GM19238 (cell line): ENCODE measurements around the gene PRPF40B.

ENCODE experiments used
- DNase-seq: peaks from one replicate; pipeline ENCODE4 v3.0.0; 2011; ENCODE audit warnings: low spot score; ENCODE audit not compliant: insufficient read length

The PRPF40B gene

GRCh38 chr12:49635656-49636055 lies 12.3 kb downstream of the PRPF40B start:
- DNase-seq = no peak

DNA sequence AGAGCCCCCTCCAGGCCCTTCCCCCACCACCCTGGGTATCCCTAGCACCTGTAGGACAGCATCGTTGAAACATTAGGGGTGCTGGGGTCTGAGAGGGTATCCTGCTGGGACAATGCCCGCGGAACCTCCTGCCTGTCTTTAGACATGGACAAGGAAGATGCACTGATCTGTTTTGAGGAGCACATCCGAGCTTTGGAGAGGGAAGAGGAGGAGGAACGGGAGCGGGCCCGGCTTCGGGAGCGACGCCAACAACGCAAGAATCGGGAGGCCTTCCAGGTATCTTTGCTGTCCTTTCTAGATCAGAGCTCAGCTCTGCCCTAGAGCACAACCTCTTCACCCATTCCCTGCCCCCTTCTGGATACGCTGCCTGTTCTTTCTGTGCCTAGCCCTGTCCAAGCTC lies 13.2 kb downstream of the PRPF40B start:
- no peak for DNase-seq

- DNase-seq = peak; percentile 72
These were observed 13.8 kb downstream of the PRPF40B start for GRCh38 chr12:49636979-49637755.

DNA sequence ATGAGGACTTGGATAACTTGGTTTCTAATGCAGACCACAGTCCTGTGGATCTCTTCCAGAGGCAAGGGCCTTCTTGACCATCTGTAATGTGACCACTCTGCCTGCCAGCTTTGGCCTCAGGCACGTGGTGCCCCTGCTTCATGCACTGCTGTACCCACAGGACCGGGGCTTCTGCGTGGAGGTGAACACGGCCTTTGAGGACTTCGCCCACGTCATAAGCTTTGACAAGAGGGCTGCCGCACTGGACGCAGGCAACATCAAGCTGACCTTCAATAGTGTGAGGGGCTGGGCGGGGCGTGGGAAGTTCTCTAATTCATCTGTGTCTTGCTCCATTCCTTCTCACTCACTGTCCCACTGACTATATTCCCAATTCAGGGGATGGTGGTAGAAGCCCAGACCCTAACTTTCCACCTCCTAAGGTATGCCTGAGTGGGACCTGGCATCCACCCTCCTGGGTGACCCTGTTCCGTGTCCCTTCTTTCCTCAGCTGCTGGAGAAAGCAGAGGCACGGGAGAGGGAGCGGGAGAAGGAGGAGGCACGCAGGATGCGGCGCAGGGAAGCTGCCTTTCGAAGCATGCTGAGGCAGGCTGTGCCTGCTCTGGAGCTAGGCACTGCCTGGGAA lies 18.5 kb downstream of the PRPF40B start:
- DNase-seq = no peak

DNA sequence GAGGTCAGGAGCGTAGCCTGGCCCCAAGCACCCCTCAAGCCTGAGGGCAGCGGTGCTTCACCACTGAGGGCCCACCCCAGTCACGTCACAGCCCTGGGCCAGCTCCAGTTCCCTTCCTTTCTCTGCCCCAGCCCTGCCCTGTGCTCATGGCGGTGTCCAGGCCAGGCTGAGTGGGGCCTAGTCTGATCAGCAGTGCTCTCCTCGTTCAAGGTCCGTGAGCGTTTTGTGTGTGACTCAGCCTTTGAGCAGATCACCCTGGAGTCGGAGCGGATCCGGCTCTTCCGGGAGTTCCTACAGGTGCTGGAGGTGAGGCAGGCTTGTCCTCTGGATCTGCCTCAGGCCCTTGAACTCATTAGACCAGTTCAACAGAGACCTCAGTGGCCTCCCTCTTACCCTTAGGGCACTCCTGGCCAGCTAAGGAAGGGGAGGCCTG lies 19.0 kb downstream of the PRPF40B start:
- no peak for DNase-seq

- DNase-seq = no peak
These were observed 19.8 kb downstream of the PRPF40B start for GRCh38 chr12:49643135-49643534.

GRCh38 chr12:49643961-49644619 lies 20.7 kb downstream of the PRPF40B start:
- DNase-seq = no peak

GRCh38 chr12:49644620-49644994 lies 21.2 kb downstream of the PRPF40B start:
- DNase-seq = peak; percentile 86

DNA sequence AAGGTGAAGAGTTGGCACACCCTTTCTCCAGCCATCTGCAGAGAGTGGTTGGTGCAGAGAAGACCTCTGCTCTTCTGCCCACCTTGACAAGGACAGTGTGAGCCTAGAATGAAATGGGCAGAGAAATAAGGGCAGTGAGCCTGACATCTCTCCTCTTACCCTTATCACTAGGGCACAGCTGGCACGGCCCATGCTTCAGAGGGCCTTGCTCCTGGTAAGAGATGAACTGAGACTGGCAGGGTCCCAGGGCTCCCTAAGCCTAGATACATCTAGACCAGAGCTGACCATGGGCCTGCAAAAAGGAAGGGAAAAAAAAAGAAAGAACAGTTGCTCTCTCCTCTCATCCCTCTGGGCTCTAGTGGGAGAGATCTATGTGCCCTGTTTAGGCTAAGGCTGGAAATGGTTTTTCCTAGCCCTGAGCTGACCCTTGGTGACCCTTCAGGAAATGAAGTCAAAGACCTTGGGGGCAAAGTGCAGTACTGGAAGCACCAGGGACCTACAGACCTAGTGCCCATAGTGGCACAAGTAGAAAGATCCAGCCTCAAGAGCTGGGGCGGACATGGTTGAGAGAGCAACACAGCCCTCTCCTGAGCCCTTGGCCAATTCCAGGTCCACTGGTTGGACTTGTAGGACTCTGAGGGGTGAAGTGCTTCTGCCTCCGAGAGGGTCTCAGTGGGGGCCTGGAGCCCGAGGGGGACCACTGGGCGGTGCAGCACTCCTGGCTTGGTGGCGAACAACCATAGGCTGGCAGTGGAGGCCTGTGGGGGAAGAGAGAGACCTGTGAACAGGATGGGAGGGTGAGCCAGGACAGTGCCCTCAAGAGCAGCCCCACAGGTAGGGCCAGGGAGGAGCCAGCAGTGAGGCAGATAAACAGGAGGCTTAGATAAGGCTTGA lies 22.0 kb downstream of the PRPF40B start:
- DNase-seq = no peak

DNA sequence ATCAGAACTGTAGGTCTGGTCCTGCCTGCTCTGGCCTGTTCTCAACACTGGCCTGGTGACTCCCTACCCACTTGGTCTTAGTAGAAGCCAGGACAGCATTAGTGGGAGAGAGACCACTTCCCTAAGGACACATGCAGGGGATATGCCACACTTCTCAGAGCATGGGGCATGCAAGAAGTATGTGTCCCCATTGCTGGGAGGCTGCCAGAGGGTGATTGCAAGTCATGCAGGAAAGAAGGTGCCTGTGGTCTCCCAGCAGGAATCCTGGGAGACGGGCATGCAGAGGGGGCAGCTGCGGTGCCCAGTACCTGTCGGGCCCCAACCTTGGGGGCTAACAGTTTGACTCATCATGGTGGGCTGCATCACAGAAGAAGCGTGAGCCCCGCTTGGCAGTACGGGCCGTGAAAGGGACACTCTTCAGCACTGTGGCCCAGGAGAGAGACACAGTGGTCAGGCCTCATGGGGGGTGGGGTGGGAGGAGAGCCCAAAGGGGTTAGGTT lies 23.0 kb downstream of the PRPF40B start:
- no peak for DNase-seq

DNA sequence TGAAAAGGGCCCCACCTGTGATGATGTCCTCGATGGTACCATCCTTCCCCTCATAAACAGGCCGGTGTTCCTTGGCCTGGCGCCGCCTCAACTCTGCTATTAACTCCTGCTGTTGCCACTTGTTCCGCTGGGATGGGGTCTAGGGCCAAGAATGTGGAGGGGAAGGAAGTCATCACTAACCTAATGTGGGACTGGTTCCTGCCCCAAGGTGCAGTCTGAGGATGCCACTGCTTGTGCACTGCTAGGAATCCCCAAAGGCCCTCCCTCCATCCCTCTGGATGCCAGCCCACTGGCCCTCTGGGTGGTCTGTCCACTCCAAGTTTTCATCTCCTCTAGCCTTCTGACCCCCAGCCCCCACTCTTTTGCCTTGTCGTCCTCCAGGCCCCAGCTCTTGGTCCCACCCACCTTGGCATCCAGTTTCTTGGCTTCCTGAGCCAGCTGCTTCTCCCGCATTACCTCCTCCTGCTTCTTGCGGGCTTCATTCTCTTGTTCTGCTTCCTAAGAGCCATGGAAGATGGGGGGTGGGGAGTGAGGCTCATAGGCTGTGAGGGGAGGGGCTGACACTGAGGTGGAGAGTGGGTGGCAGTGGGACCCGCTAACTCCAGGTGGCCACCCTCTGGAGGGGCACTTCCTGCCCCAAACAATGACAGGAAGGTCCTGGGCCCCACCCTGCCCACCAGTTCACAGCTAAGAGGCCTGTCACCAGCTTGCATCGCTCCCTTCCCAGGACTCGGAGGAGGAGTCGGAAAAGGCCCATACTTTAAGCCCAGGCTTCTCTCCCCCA lies 23.7 kb downstream of the PRPF40B start:
- no peak for DNase-seq

GRCh38 chr12:49647827-49648711 lies 24.7 kb downstream of the PRPF40B start:
- DNase-seq = no peak

DNA sequence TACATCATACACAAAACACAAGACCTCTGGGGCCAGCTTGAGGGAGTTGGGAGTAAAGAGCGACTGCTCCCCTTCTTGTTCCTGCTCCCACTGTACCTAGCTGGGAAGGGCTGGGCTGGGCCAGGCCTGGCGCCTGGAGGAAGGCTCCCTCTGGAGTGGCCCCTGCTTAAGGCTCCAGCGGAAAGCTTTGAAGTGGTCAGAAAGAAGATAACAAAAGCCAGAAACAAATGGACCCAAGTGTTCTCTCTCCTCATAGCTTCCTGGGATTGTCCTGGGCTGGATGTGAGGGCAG lies 25.3 kb downstream of the PRPF40B start:
- no peak for DNase-seq

GRCh38 chr12:49649445-49649844 lies 26.1 kb downstream of the PRPF40B start:
- DNase-seq = no peak

DNA sequence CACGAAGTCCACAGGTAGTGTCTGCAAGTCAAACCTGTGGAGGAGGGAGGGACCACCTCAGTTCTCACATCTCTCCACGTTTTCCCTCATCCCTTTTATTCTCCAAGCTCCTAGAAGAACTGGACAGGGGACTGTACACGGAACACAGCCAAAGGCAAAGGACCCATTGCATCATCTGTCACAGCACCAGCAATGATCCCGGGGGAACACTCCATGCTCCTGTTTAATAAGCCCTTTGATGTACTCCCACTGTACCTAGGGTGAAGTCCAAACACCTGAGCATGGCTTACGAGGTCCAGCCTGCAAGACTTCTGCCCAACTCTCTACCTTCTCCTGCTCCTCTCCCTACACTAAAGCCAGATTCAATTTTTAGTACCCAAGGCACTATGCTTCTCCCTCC lies 26.5 kb downstream of the PRPF40B start:
- no peak for DNase-seq

- DNase-seq = no peak
These were observed 28.5 kb downstream of the PRPF40B start for GRCh38 chr12:49651855-49652254.

- DNase-seq = no peak
These were observed 29.7 kb downstream of the PRPF40B start for GRCh38 chr12:49652921-49653520.

GRCh38 chr12:49654715-49655114 lies 31.4 kb downstream of the PRPF40B start:
- DNase-seq = no peak

DNA sequence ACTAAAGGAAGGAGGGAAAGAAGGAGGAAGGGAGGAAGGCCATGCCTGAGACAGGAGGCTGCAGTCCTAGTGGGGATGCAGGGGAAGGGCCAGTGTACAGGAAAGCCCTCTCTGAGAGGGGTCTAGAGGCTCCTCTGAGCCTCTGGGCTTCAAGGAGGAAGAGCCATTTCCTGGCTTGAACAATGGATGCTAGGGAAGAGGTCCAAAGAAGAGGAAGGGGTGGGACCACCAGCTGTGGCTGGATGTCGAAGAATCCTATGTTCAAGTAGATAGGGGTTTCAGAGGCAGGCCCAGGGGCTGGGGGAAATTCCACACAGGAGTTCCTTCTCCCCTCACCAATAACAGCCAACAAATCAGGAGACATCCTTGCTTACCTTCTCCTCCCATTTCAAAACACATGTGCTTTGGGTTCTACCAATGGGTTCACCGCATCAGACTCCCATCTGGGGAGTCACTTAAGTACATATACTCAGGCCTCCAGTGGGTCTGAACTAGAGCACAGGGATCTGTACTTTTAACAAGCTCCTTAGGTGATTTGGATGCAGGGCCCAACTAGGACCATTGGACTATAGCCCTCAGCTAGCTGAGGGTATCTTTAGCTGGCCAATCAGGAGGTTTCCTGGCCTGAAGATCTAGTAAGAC lies 32.4 kb downstream of the PRPF40B start:
- DNase-seq = no peak
